Erythroblast (primary cell): ENCODE measurements around the gene CSF2.

Experiments used
- GATA1 ChIP-seq: IDR thresholded peaks from 2 replicates; pipeline ENCODE4 v1.6.1; 2011; ENCODE audit warnings: low read depth, mild to moderate bottlenecking, control low read depth, low read length, moderate library complexity
- POLR2A ChIP-seq: IDR thresholded peaks from 2 replicates; pipeline ENCODE4 v1.6.1; 2011; ENCODE audit warnings: mild to moderate bottlenecking, low read length

DNA sequence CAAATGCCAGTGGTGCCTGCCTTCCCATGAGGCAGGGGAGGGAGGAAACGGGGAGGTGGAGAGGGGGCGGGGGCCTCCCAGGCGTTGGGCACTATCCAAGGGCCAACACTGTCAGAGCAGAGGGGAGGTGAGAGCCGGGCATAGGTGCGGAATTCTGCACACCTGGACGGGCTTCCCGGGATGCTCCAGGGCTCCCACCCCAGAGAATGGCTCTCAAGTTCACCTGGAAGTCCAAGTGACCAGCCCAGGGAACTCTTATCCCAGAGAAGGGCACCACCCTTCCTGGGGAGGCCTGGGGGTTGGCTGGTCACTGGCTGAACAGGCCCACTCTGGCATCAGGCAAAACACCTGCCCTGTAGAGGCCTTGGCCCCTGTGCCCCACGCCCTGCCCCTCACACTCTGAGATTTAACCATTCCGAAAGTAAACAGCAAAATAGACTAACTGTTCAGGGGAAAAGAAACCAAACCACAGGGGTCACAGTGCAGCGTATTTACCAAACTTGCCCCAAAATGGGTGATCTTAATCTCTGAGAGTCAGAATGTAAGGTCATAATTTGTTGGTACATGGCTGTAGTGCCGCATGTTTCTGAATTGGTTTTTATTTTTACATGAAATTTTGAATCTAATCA lies 2.7 kb downstream of the CSF2 start:
- TF ChIP-seq POLR2A (no peak), GATA1 (no peak)
